Measurements from ENCODE around the gene DUSP10.

DNA sequence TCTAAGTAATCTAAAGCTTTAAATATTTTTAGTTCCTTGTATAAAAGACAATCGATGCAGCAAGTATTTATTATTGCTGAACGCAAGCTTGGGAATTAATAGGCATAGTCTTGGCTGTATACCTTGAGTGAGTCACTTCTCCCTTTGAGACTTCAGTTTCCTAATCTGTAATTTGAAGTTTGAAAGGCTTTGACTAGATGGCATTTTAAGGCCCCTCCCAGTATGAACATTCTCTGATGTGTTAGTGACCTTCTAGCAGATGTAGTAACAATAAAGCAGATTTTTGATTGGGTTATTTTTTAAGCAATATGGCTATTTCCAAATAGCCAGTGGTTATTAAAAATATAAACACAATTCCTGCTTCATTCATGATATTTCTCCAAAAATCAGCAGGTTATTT, 58.2 kb downstream of the DUSP10 start:
- TF ChIP-seq POLR2A (IDR thresholded peaks at IDR 0.05) (no peak), POLR2AphosphoS5 (IDR thresholded peaks at IDR 0.05) (no peak)
- TF ChIP-seq, protein P1, sequence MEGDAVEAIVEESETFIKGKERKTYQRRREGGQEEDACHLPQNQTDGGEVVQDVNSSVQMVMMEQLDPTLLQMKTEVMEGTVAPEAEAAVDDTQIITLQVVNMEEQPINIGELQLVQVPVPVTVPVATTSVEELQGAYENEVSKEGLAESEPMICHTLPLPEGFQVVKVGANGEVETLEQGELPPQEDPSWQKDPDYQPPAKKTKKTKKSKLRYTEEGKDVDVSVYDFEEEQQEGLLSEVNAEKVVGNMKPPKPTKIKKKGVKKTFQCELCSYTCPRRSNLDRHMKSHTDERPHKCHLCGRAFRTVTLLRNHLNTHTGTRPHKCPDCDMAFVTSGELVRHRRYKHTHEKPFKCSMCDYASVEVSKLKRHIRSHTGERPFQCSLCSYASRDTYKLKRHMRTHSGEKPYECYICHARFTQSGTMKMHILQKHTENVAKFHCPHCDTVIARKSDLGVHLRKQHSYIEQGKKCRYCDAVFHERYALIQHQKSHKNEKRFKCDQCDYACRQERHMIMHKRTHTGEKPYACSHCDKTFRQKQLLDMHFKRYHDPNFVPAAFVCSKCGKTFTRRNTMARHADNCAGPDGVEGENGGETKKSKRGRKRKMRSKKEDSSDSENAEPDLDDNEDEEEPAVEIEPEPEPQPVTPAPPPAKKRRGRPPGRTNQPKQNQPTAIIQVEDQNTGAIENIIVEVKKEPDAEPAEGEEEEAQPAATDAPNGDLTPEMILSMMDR (IDR thresholded peaks at IDR 0.05): no peak
